Esophagus squamous epithelium (tissue), 4 donors: Measurements from ENCODE around the gene NLGN2.

Experiments
- POLR2A ChIP-seq, 4 donors: fragments of 450-650 bp; IDR thresholded peaks; one replicate each; pipeline ENCODE4 v1.6.1; 2017; ENCODE audit warnings: antibody characterized with exemption in 4 of 4, mild to moderate bottlenecking in 4 of 4, moderate library complexity in 3 of 4
- TF ChIP-seq, protein P1 (sequence below), 6 experiments: fragments of 450-650 bp in 4 of 6; fragments of 200-600 bp in 2 of 6; sonication (generic) in 2 of 6; IDR thresholded peaks; one replicate each; pipeline ENCODE4 v1.5.1; 2016 to 2019; ENCODE audit warnings: antibody characterized with exemption in 6 of 6, mild to moderate bottlenecking in 4 of 6, moderate library complexity in 4 of 6

GRCh38 chr17:7407082-7407481 lies 563 bp upstream of the NLGN2 start:
- TF ChIP-seq, protein P1, sequence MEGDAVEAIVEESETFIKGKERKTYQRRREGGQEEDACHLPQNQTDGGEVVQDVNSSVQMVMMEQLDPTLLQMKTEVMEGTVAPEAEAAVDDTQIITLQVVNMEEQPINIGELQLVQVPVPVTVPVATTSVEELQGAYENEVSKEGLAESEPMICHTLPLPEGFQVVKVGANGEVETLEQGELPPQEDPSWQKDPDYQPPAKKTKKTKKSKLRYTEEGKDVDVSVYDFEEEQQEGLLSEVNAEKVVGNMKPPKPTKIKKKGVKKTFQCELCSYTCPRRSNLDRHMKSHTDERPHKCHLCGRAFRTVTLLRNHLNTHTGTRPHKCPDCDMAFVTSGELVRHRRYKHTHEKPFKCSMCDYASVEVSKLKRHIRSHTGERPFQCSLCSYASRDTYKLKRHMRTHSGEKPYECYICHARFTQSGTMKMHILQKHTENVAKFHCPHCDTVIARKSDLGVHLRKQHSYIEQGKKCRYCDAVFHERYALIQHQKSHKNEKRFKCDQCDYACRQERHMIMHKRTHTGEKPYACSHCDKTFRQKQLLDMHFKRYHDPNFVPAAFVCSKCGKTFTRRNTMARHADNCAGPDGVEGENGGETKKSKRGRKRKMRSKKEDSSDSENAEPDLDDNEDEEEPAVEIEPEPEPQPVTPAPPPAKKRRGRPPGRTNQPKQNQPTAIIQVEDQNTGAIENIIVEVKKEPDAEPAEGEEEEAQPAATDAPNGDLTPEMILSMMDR (IDR thresholded peaks at IDR 0.05), result no peak
- no peak for TF ChIP-seq POLR2A (IDR thresholded peaks at IDR 0.05)
